GM19351 (cell line): ENCODE data around the gene CD79A.

Experiments used
- ATAC-seq: cut with Tn5 transposase; IDR thresholded peaks from one replicate; pipeline ENCODE4 v1.9.1; 2021; ENCODE audit warnings: mild to moderate bottlenecking, moderate library complexity; ENCODE audit not compliant: unreplicated experiment

The CD79A gene

GRCh38 chr19:41876847-41877832 lies at the start of gene CD79A:
Gene CD79A (plus strand): TSS chr19:41877279. CDS start chr19:41877305, 26 bp downstream.
- ATAC-seq = peak; percentile 72

- ATAC-seq = no peak
Measured at GRCh38 chr19:41837981-41838708, 38.9 kb upstream of the CD79A start.

GRCh38 chr19:41839211-41839610 lies 37.9 kb upstream of the CD79A start:
- no peak for ATAC-seq

- no peak for ATAC-seq
Measured at GRCh38 chr19:41843371-41843770, 33.7 kb upstream of the CD79A start.

- no peak for ATAC-seq
Measured at GRCh38 chr19:41844601-41845000, 32.5 kb upstream of the CD79A start, which contains the start of gene LYPD4. Gene LYPD4 (minus strand): TSS chr19:41844683. CDS start chr19:41839285, 5,398 bp downstream.

- ATAC-seq = no peak
Measured at GRCh38 chr19:41845001-41845050, 32.3 kb upstream of the CD79A start, which contains the start of gene DMRTC2. Gene DMRTC2 (plus strand): TSS chr19:41845042. CDS start chr19:41847429, 2,387 bp downstream.

GRCh38 chr19:41845051-41845590 lies 32.0 kb upstream of the CD79A start:
- ATAC-seq = no peak

GRCh38 chr19:41847351-41848105 lies 29.6 kb upstream of the CD79A start:
- ATAC-seq = no peak

- ATAC-seq = no peak
Measured at GRCh38 chr19:41848666-41849065, 28.4 kb upstream of the CD79A start.

- no peak for ATAC-seq
Measured at GRCh38 chr19:41849067-41849466, 28.0 kb upstream of the CD79A start.

- ATAC-seq = no peak
Measured at GRCh38 chr19:41850381-41850780, 26.7 kb upstream of the CD79A start.

- no peak for ATAC-seq
Measured at GRCh38 chr19:41851456-41851855, 25.6 kb upstream of the CD79A start.

- ATAC-seq = no peak
Measured at GRCh38 chr19:41853344-41853743, 23.7 kb upstream of the CD79A start.

- ATAC-seq = no peak
Measured at GRCh38 chr19:41853768-41854167, 23.3 kb upstream of the CD79A start.

GRCh38 chr19:41859213-41859617 lies 17.9 kb upstream of the CD79A start:
- no peak for ATAC-seq

- ATAC-seq = peak; percentile 70
Measured at GRCh38 chr19:41859618-41860418, 17.3 kb upstream of the CD79A start, which contains the start of gene RPS19. Gene RPS19 (plus strand): TSS chr19:41860255. CDS start chr19:41860775, 520 bp downstream.

GRCh38 chr19:41860419-41861115 lies 16.5 kb upstream of the CD79A start:
- ATAC-seq = peak; percentile 33

- no peak for ATAC-seq
Measured at GRCh38 chr19:41861116-41861768, 15.8 kb upstream of the CD79A start.

- ATAC-seq = no peak
Measured at GRCh38 chr19:41861846-41862245, 15.2 kb upstream of the CD79A start.
